HCT116 (cell line): ENCODE measurements around the gene LYRM1. TPM values are rescaled to one million over a fixed set of nuclear protein-coding genes. Genes with fewer than 3 reads are reported as not detected.

Experiments
- ATAC-seq: fragments of 200-7000 bp; cut with Tn5 transposase; 2 replicates; pipeline ENCODE4 v1.9.1; 2020; ENCODE audit warnings: mild to moderate bottlenecking, moderate library complexity
- BruUV-seq: library from RNA; stranded (reverse); fragments of 400-500 nt; replicated peaks from 2 replicates; lab custom pipeline; 2021; lab: Mats Ljungman, UMichigan
- CTCF ChIA-PET: fragments of 300-600 bp; sonication (Branson Sonifier 250); formaldehyde crosslinking; loops from one replicate; lab custom pipeline; 2021; ENCODE audit warnings: antibody characterized with exemption; lab: Charles Lee
- POLR2A ChIA-PET: fragments of 300-600, 350-600 bp; sonication (Branson Sonifier 250); formaldehyde crosslinking; loops from one replicate; lab custom pipeline; 2021; ENCODE audit warnings: antibody characterized with exemption; lab: Charles Lee
- RAD21 ChIA-PET, 2 experiments: fragments of 300-600 bp; sonication (Branson Sonifier 250); formaldehyde crosslinking; loops; one replicate each; lab custom pipeline; 2023; ENCODE audit warnings: low total read pairs in 2 of 2; ENCODE audit not compliant: uncharacterized antibody in 2 of 2, unreplicated experiment in 2 of 2, low non-redundant PET in 1 of 2; lab: Charles Lee
- DNase-seq: peaks from one replicate; pipeline ENCODE4 v3.0.0-alpha.2; 2010; ENCODE audit warnings: low read depth, low spot score
- H2AFZ ChIP-seq: fragments of 200-600 bp; shearing (Covaris generic), sonication (generic); 2 replicates; pipeline ENCODE4 v1.6.1; 2017; ENCODE audit warnings: low read depth, mixed run types, mixed read lengths, antibody characterized with exemption, low read length; ENCODE audit not compliant: poor library complexity, severe bottlenecking
- H3K27ac ChIP-seq: 2 replicates; pipeline ENCODE4 v1.5.1; 2012; ENCODE audit warnings: low read depth, low read length
- H3K27me3 ChIP-seq: fragments of 200-600 bp; sonication (generic); 2 replicates; pipeline ENCODE4 v1.6.1; 2016; ENCODE audit warnings: mixed run types, low read length, mixed read lengths; ENCODE audit not compliant: insufficient read depth
- H3K36me3 ChIP-seq, 2 experiments: fragments of 200-500 bp in 1 of 2; fragments of 200-600 bp in 1 of 2; sonication (Bioruptor generic) in 1 of 2; sonication (generic) in 1 of 2; 2 replicates each; pipeline versions ENCODE4 v1.5.1 to v1.6.1; 2014 to 2016; ENCODE audit warnings: low read length in 2 of 2, inconsistent platforms in 1 of 2, mixed read lengths in 1 of 2, mixed run types in 1 of 2; ENCODE audit not compliant: insufficient read depth in 2 of 2, control insufficient read depth in 1 of 2
- H3K4me1 ChIP-seq, 2 experiments: fragments of 200-600 bp in 1 of 2; sonication (generic) in 1 of 2; 2 replicates each; pipeline versions ENCODE4 v1.5.1 to v1.6.1; 2012 to 2017; ENCODE audit warnings: low read length in 2 of 2, inconsistent platforms in 1 of 2, mild to moderate bottlenecking in 1 of 2, mixed read lengths in 1 of 2, mixed run types in 1 of 2, moderate library complexity in 1 of 2; ENCODE audit not compliant: insufficient read depth in 2 of 2, control insufficient read depth in 1 of 2
- H3K4me2 ChIP-seq: fragments of 200-600 bp; sonication (generic); 2 replicates; pipeline ENCODE4 v1.6.1; 2017; ENCODE audit warnings: mixed run types, low read length, mixed read lengths
- H3K4me3 ChIP-seq, 2 experiments: fragments of 200-600 bp in 1 of 2; sonication (generic) in 1 of 2; replicated peaks in 1 of 2; 2 replicates each; pipeline ENCODE4 v1.5.1; 2011 to 2016; ENCODE audit warnings: low read length in 2 of 2, control low read depth in 1 of 2, low read depth in 1 of 2, mild to moderate bottlenecking in 1 of 2, mixed read lengths in 1 of 2, mixed run types in 1 of 2
- H3K79me2 ChIP-seq: fragments of 200-600 bp; sonication (generic); 2 replicates; pipeline ENCODE4 v1.6.1; 2017; ENCODE audit warnings: mild to moderate bottlenecking, mixed run types, low read length, moderate library complexity, mixed read lengths; ENCODE audit not compliant: insufficient read depth
- H3K9ac ChIP-seq: fragments of 200-600 bp; sonication (generic); 2 replicates; pipeline ENCODE4 v1.6.1; 2016; ENCODE audit warnings: low read length, mixed read lengths
- H3K9me2 ChIP-seq: fragments of 200-600 bp; sonication (generic), shearing (Covaris generic); 2 replicates; pipeline ENCODE4 v1.6.1; 2017; ENCODE audit warnings: mixed run types, mild to moderate bottlenecking, moderate library complexity; ENCODE audit not compliant: insufficient read depth
- H3K9me3 ChIP-seq, 2 experiments: fragments of 200-500 bp in 1 of 2; fragments of 200-600 bp in 1 of 2; sonication (Bioruptor generic) in 1 of 2; sonication (generic) in 1 of 2; 2 replicates each; pipeline ENCODE4 v1.6.1; 2014 to 2017; ENCODE audit warnings: low read length in 2 of 2, mixed read lengths in 2 of 2, inconsistent platforms in 1 of 2, low read depth in 1 of 2, mild to moderate bottlenecking in 1 of 2, mixed run types in 1 of 2, moderate library complexity in 1 of 2; ENCODE audit not compliant: control insufficient read depth in 1 of 2, insufficient read depth in 1 of 2
- H4K20me1 ChIP-seq: fragments of 200-600 bp; sonication (generic), shearing (Covaris generic); 2 replicates; pipeline ENCODE4 v1.6.1; 2017; ENCODE audit warnings: mixed run types, mild to moderate bottlenecking, moderate library complexity; ENCODE audit not compliant: insufficient read depth
- CEBPB ChIP-seq: IDR thresholded peaks from 2 replicates; pipeline ENCODE4 v1.6.1; 2012; ENCODE audit warnings: low read depth
- EZH2 ChIP-seq: fragments of 200-600 bp; sonication (generic); IDR thresholded peaks from 2 replicates; pipeline ENCODE4 v1.6.1; 2017; ENCODE audit warnings: antibody characterized with exemption, mixed run types
- FOSL1 ChIP-seq: IDR thresholded peaks from 2 replicates; pipeline ENCODE4 v1.6.1; 2012; ENCODE audit warnings: low read depth
- RAD21 ChIP-seq: IDR thresholded peaks from 2 replicates; pipeline ENCODE4 v1.6.1; 2012; ENCODE audit warnings: low read depth, mild to moderate bottlenecking
- SP1 ChIP-seq: IDR thresholded peaks from 2 replicates; pipeline ENCODE4 v1.6.1; 2012; ENCODE audit warnings: low read depth
- SRF ChIP-seq: IDR thresholded peaks from 2 replicates; pipeline ENCODE4 v1.6.1; 2012; ENCODE audit warnings: low read depth
- ZFX ChIP-seq: fragments of 450-650 bp; IDR thresholded peaks from 2 replicates; pipeline ENCODE4 v1.6.1; 2017
- ZNF274 ChIP-seq: fragments of 200-500 bp; sonication (Bioruptor generic); IDR thresholded peaks from 2 replicates; pipeline ENCODE4 v1.6.1; 2014; ENCODE audit warnings: mild to moderate bottlenecking, low read depth, low read length, inconsistent platforms
- intact Hi-C: fragments of 100-400 bp; cut with micrococcal nuclease; formaldehyde crosslinking; loops from 2 replicates; pipeline ENCODE4 v1.10.0; 2022
- total RNA-seq: library from RNA; stranded (reverse); gene quantifications from one replicate; pipeline ENCODE4 v1.2.1, GENCODE V29; 2021; ENCODE audit not compliant: unreplicated experiment

Gene LYRM1
- total RNA-seq, 1 experiment from 2014 or later = 26.7 TPM

- ChIA-PET POLR2A (interaction anchor here (0.8 to 1.5 kb wide), 3 partner anchors 11 to 38 kb away, joined by 3 to 5 read pairs (median 4); no protein-coding TSS in a partner anchor), CTCF (interaction anchor here (0.8 kb wide), 1 partner anchor 20 kb away, joined by 3 read pairs; no protein-coding TSS in a partner anchor), RAD21 (no interaction called here)
- DNase-seq = no peak
- Histone ChIP-seq H3K27me3 (no peaks in the 10 kb centered on the region), H3K9me2 (no peaks in the 10 kb centered on the region), H3K9ac (no peak overlapping the region), H3K36me3 (no peaks in the 10 kb centered on the region), H3K9me3 (no peaks in the 10 kb centered on the region), H3K27ac (peak overlapping the region; percentile 85), H3K4me3 (no peak overlapping the region), H3K4me2 (peak overlapping the region; percentile 63), H2AFZ (no peak overlapping the region), H3K4me1 (peaks cover 61 to 84% of the 10 kb centered on the region in 2 experiments), H4K20me1 (no peaks in the 10 kb centered on the region), H3K79me2 (peaks cover 36% of the 10 kb centered on the region)
- no peak for ATAC-seq
- intact Hi-C loops = loop anchor here (5.0 to 10.0 kb wide), 3 partner anchors 36 to 401 kb away; no protein-coding TSS in a partner anchor
- no TSS peak for BruUV-seq
- TF ChIP-seq RAD21 (no peak), ZFX (no peak), SRF (no peak), EZH2 (no peak), FOSL1 (no peak), SP1 (no peak), ZNF274 (no peak)
Observed at GRCh38 chr16:20903116-20903898, 2.7 kb downstream of the LYRM1 start.

GRCh38 chr16:20903899-20904506 lies 3.4 kb downstream of the LYRM1 start:
- H3K9me2 ChIP-seq = no peaks in the 10 kb centered on the region
- H3K4me2 ChIP-seq = peak overlapping the region; percentile 63
- no peak for TF ChIP-seq CEBPB
- ChIA-PET RAD21 (no interaction called here), CTCF (no interaction called here), POLR2A (interaction anchor here (1.5 kb wide), 1 partner anchor 10 kb away, joined by 5 read pairs; no protein-coding TSS in a partner anchor)
- BruUV-seq = no TSS peak
- peak overlapping the region; percentile 34 for H3K9ac ChIP-seq
- peak overlapping the region; percentile 85 for H3K27ac ChIP-seq
- H2AFZ ChIP-seq = no peak overlapping the region
- H3K36me3 ChIP-seq = no peaks in the 10 kb centered on the region
- H3K4me3 ChIP-seq = no peak overlapping the region
- no peaks in the 10 kb centered on the region for H3K27me3 ChIP-seq
- H3K4me1 ChIP-seq = peaks cover 58 to 80% of the 10 kb centered on the region in 2 experiments
- intact Hi-C loops = loop anchor here (5.0 to 10.0 kb wide), 3 partner anchors 37 to 401 kb away; no protein-coding TSS in a partner anchor
- H3K79me2 ChIP-seq = peaks cover 29% of the 10 kb centered on the region
- no peak for ATAC-seq
- H3K9me3 ChIP-seq = no peaks in the 10 kb centered on the region
- DNase-seq = no peak
- H4K20me1 ChIP-seq = no peaks in the 10 kb centered on the region
